H1 (cell line): ENCODE data around the gene SOX2. TPM values are rescaled to one million over a fixed set of nuclear protein-coding genes. Genes with fewer than 3 reads are reported as not detected.

Source experiments
- CTCF ChIA-PET: fragments of 300-600 bp; sonication (Branson Sonifier 250); formaldehyde crosslinking; loops from one replicate; lab custom pipeline; 2021; ENCODE audit not compliant: partially characterized antibody; lab: Charles Lee
- POLR2A ChIA-PET: fragments of 300-600 bp; sonication (Branson Sonifier 250); formaldehyde crosslinking; loops from one replicate; lab custom pipeline; 2021; ENCODE audit warnings: inconsistent platforms; ENCODE audit not compliant: partially characterized antibody; lab: Charles Lee
- DNase-seq, 2 experiments: peaks; one replicate each; pipeline versions ENCODE4 v3.0.0 to v3.0.0-alpha.2; 2010 to 2022; ENCODE audit warnings: low spot score in 2 of 2, low read depth in 1 of 2, mixed read lengths in 1 of 2
- FAIRE-seq: peaks from 2 replicates; lab custom pipeline; 2011; peaks lifted over from hg19 to GRCh38; lab: Jason Lieb, UNC
- H2AFZ ChIP-seq: 2 replicates; pipeline ENCODE4 v1.8.1; 2012; ENCODE audit warnings: low read length, inconsistent platforms
- H2AK5ac ChIP-seq: 2 replicates; pipeline ENCODE4 v1.6.1; 2013; ENCODE audit warnings: low read depth, low read length
- H2BK120ac ChIP-seq: replicated peaks from 2 replicates; pipeline ENCODE3; 2013; ENCODE audit warnings: low read depth, low read length, inconsistent platforms
- H2BK12ac ChIP-seq: 2 replicates; pipeline ENCODE4 v1.6.1; 2013; ENCODE audit warnings: low read depth, low read length
- H2BK15ac ChIP-seq: 2 replicates; pipeline ENCODE4 v1.6.1; 2013; ENCODE audit warnings: low read length
- H2BK20ac ChIP-seq: 2 replicates; pipeline ENCODE4 v1.6.1; 2013; ENCODE audit warnings: low read length
- H2BK5ac ChIP-seq: 2 replicates; pipeline ENCODE4 v1.6.1; 2013; ENCODE audit warnings: low read depth, low read length
- H3K14ac ChIP-seq: 2 replicates; pipeline ENCODE4 v1.6.1; 2013; ENCODE audit warnings: inconsistent platforms; ENCODE audit not compliant: insufficient read length
- H3K18ac ChIP-seq: 2 replicates; pipeline ENCODE4 v1.6.1; 2013; ENCODE audit warnings: low read length; ENCODE audit errors: extremely low read depth
- H3K23ac ChIP-seq: 2 replicates; pipeline ENCODE4 v1.6.1; 2013; ENCODE audit warnings: inconsistent platforms; ENCODE audit not compliant: insufficient read length
- H3K23me2 ChIP-seq: 2 replicates; pipeline ENCODE4 v1.6.1; 2013; ENCODE audit warnings: low read depth, low read length
- H3K27ac ChIP-seq: 2 replicates; pipeline ENCODE4 v1.6.1; 2011; ENCODE audit warnings: low read depth, low read length, inconsistent platforms
- H3K27me3 ChIP-seq, 4 experiments: replicated peaks in 1 of 4; 1 replicate in 1 of 4; 2 replicates in 3 of 4; pipeline versions ENCODE4 v1.6.1 to v1.8.1; 2011 to 2013; ENCODE audit warnings: low read length in 3 of 4, mild to moderate bottlenecking in 3 of 4, inconsistent platforms in 2 of 4, mixed read lengths in 2 of 4, moderate library complexity in 1 of 4; ENCODE audit not compliant: control insufficient read depth in 3 of 4, insufficient read depth in 3 of 4; ENCODE audit errors: extremely low read depth in 1 of 4
- H3K36me3 ChIP-seq, 4 experiments: 2 replicates each; pipeline versions ENCODE4 v1.6.1 to v1.8.1; 2011 to 2013; ENCODE audit warnings: mild to moderate bottlenecking in 4 of 4, low read length in 3 of 4, moderate library complexity in 2 of 4, control low read depth in 1 of 4, inconsistent platforms in 1 of 4; ENCODE audit not compliant: insufficient read depth in 4 of 4, control insufficient read depth in 2 of 4
- H3K4ac ChIP-seq: replicated peaks from 2 replicates; pipeline ENCODE3; 2013; ENCODE audit warnings: low read length, low read depth, mixed read lengths, inconsistent platforms; ENCODE audit not compliant: insufficient read length
- H3K4me1 ChIP-seq, 4 experiments: replicated peaks in 1 of 4; 1 replicate in 1 of 4; 2 replicates in 3 of 4; pipeline versions ENCODE4 v1.6.1 to v1.8.1; 2011 to 2013; ENCODE audit warnings: low read length in 3 of 4, inconsistent platforms in 2 of 4, mixed read lengths in 1 of 4; ENCODE audit not compliant: insufficient read depth in 4 of 4, control insufficient read depth in 3 of 4
- H3K4me2 ChIP-seq, 2 experiments: 2 replicates each; pipeline versions ENCODE4 v1.6.1 to v1.8.1; 2011 to 2013; ENCODE audit warnings: low read depth in 2 of 2, low read length in 2 of 2, control low read depth in 1 of 2, inconsistent platforms in 1 of 2, mild to moderate bottlenecking in 1 of 2; ENCODE audit not compliant: insufficient read depth in 1 of 2
- H3K4me3 ChIP-seq, 4 experiments: fragments of 200-600, 300-600 bp in 1 of 4; sonication (generic), shearing (Covaris generic), sonication (Bioruptor Twin) in 1 of 4; 2 replicates each; pipeline versions ENCODE4 v1.5.1 to v1.8.1; 2011 to 2016; ENCODE audit warnings: low read length in 4 of 4, low read depth in 3 of 4, control low read depth in 2 of 4, inconsistent platforms in 2 of 4, mild to moderate bottlenecking in 2 of 4, mixed read lengths in 1 of 4, moderate library complexity in 1 of 4; ENCODE audit not compliant: insufficient read depth in 2 of 4; ENCODE audit errors: extremely low read depth in 1 of 4
- H3K56ac ChIP-seq: replicated peaks from 2 replicates; pipeline ENCODE3; 2013; ENCODE audit warnings: low read depth, mild to moderate bottlenecking, mixed read lengths, low read length, inconsistent platforms; ENCODE audit not compliant: insufficient read length
- H3K79me1 ChIP-seq: 2 replicates; pipeline ENCODE4 v1.6.1; 2013; ENCODE audit warnings: low read depth, low read length, control low read depth
- H3K79me2 ChIP-seq, 2 experiments: 2 replicates each; pipeline versions ENCODE4 v1.6.1 to v1.8.1; 2012 to 2013; ENCODE audit warnings: low read length in 2 of 2, mild to moderate bottlenecking in 2 of 2, inconsistent platforms in 1 of 2; ENCODE audit not compliant: insufficient read depth in 2 of 2, control insufficient read depth in 1 of 2
- H3K9ac ChIP-seq, 4 experiments: replicated peaks in 1 of 4; 1 replicate in 1 of 4; 2 replicates in 3 of 4; pipeline versions ENCODE4 v1.6.1 to v1.8.1; 2011 to 2013; ENCODE audit warnings: low read depth in 3 of 4, low read length in 3 of 4, control low read depth in 2 of 4, mild to moderate bottlenecking in 2 of 4, moderate library complexity in 2 of 4, inconsistent platforms in 1 of 4; ENCODE audit errors: extremely low read depth in 1 of 4
- H3K9me3 ChIP-seq, 2 experiments: 2 replicates each; pipeline versions ENCODE4 v1.6.1 to v1.8.1; 2012 to 2013; ENCODE audit warnings: mild to moderate bottlenecking in 2 of 2, moderate library complexity in 2 of 2, control low read depth in 1 of 2, inconsistent platforms in 1 of 2, low read depth in 1 of 2, low read length in 1 of 2, mixed read lengths in 1 of 2; ENCODE audit not compliant: insufficient read depth in 2 of 2
- H4K20me1 ChIP-seq, 2 experiments: replicated peaks in 1 of 2; 2 replicates each; pipeline versions ENCODE3 to v1.8.1; 2011 to 2013; ENCODE audit warnings: inconsistent platforms in 2 of 2, low read length in 2 of 2, mild to moderate bottlenecking in 1 of 2; ENCODE audit not compliant: insufficient read depth in 2 of 2, control insufficient read depth in 1 of 2
- H4K5ac ChIP-seq: 2 replicates; pipeline ENCODE4 v1.6.1; 2013; ENCODE audit warnings: low read length, low read depth, mixed read lengths, inconsistent platforms; ENCODE audit not compliant: insufficient read length
- H4K8ac ChIP-seq: 2 replicates; pipeline ENCODE4 v1.8.0; 2013; ENCODE audit warnings: mild to moderate bottlenecking, moderate library complexity, low read length, inconsistent platforms; ENCODE audit not compliant: insufficient read depth; ENCODE audit errors: extremely low read depth
- H4K91ac ChIP-seq: replicated peaks from 2 replicates; pipeline ENCODE3; 2013; ENCODE audit warnings: low read length, mixed read lengths, inconsistent platforms; ENCODE audit not compliant: insufficient read length
- BACH1 ChIP-seq: IDR thresholded peaks from 2 replicates; pipeline ENCODE4 v1.6.1; 2012; ENCODE audit warnings: low read length, improper control_type of control experiment
- CBX8 ChIP-seq: fragments of 300-800, 300-1000 bp; sonication (generic); IDR thresholded peaks from 2 replicates; pipeline ENCODE4 v1.7.1; 2016; ENCODE audit warnings: low read depth, low read length, borderline replicate concordance
- CREB1 ChIP-seq: IDR thresholded peaks from 2 replicates; pipeline ENCODE4 v1.6.1; 2012; ENCODE audit warnings: inconsistent platforms
- EP300 ChIP-seq, 2 experiments: IDR thresholded peaks; 1 replicate in 1 of 2; 2 replicates in 1 of 2; pipeline ENCODE4 v1.6.1; 2011 to 2012; ENCODE audit warnings: low read depth in 2 of 2, low read length in 2 of 2, mild to moderate bottlenecking in 2 of 2, borderline replicate concordance in 1 of 2, inconsistent platforms in 1 of 2, moderate library complexity in 1 of 2
- GTF2F1 ChIP-seq: IDR thresholded peaks from 2 replicates; pipeline ENCODE4 v1.6.1; 2012; ENCODE audit warnings: low read depth, low read length, improper control_type of control experiment, borderline replicate concordance
- MAX ChIP-seq: IDR thresholded peaks from 2 replicates; pipeline ENCODE4 v1.6.1; 2012; ENCODE audit warnings: inconsistent platforms
- POLR2A ChIP-seq, 2 experiments: IDR thresholded peaks; 1 replicate in 1 of 2; 2 replicates in 1 of 2; pipeline ENCODE4 v1.6.1; 2011; ENCODE audit warnings: low read depth in 2 of 2, low read length in 2 of 2, mild to moderate bottlenecking in 2 of 2; ENCODE audit errors: control extremely low read depth in 1 of 2
- RFX5 ChIP-seq: IDR thresholded peaks from 2 replicates; pipeline ENCODE4 v1.6.1; 2011; ENCODE audit warnings: low read depth, low read length, improper control_type of control experiment, borderline replicate concordance
- SAP30 ChIP-seq: fragments of 300-600 bp; sonication (generic); IDR thresholded peaks from 2 replicates; pipeline ENCODE4 v1.7.1; 2012; ENCODE audit warnings: low read length, moderate library complexity, mild to moderate bottlenecking, inconsistent platforms; ENCODE audit not compliant: insufficient read depth, insufficient replicate concordance
- SP1 ChIP-seq: IDR thresholded peaks from 2 replicates; pipeline ENCODE4 v1.6.1; 2011; ENCODE audit warnings: low read depth, low read length
- TAF1 ChIP-seq: IDR thresholded peaks from 2 replicates; pipeline ENCODE4 v1.6.1; 2011; ENCODE audit warnings: mild to moderate bottlenecking, low read depth, low read length
- TAF7 ChIP-seq: optimal IDR thresholded peaks from 2 replicates; pipeline ENCODE3; 2011; ENCODE audit warnings: low read depth, mild to moderate bottlenecking, inconsistent platforms, low read length, moderate library complexity, borderline replicate concordance
- ZNF274 ChIP-seq: IDR thresholded peaks from 2 replicates; pipeline ENCODE4 v1.7.0; 2012; ENCODE audit warnings: low read length, borderline replicate concordance; ENCODE audit errors: extremely low read depth
- WGBS, 2 experiments: shearing (Covaris generic) in 1 of 2; methylation state at CpG; one replicate each; pipeline versions ENCODE4 v1.1.6 to v1.1.7; 2013 to 2015; ENCODE audit warnings: low lambda C conversion rate in 2 of 2, mixed read lengths in 2 of 2, inconsistent platforms in 1 of 2, low coverage in 1 of 2, missing lambda C conversion rate in 1 of 2; ENCODE audit not compliant: insufficient replicate concordance in 2 of 2, insufficient coverage in 1 of 2, insufficient read length in 1 of 2; ENCODE audit errors: extremely low coverage in 1 of 2, missing lambda C conversion rate in 1 of 2; 5-methylcytosine and 5-hydroxymethylcytosine counted together
- polyA plus RNA-seq, 7 experiments: library from polyadenylated mRNA; depleted of rRNA in 3 of 7; stranded (reverse) in 5 of 7; unstranded in 2 of 7; fragments of >200 nt in 5 of 7; fragments of 200-250 nt in 2 of 7; gene quantifications; 1 replicate in 5 of 7; 2 replicates in 1 of 7; 4 replicates in 1 of 7; pipeline versions ENCODE4 v1.2.1 to v1.2.3, GENCODE V29; 2011 to 2013; ENCODE audit warnings: missing spikeins in 2 of 7, mixed read lengths in 2 of 7
- total RNA-seq: library from RNA; stranded (reverse); fragmentation: NEBNext Ultra II Directional; extraction: Animal tissue kit (Norgen Biotek cat#: 25700); gene quantifications from 2 replicates; pipeline ENCODE4 v1.2.1, GENCODE V29; 2021

Gene SOX2
- total and polyA plus RNA-seq, 2 of the 8 experiments (the other 6 are each of a cell fraction or from before 2014, with no cell fraction given), result 149 to 247 TPM

- H2AFZ ChIP-seq, result no peak overlapping the region
- no peak overlapping the region for H3K4me2 ChIP-seq
- no peak overlapping the region for H2BK120ac ChIP-seq
- no peaks in the 10 kb centered on the region for H3K79me2 ChIP-seq
- no peak overlapping the region for H2BK5ac ChIP-seq
- no peak overlapping the region for H2BK20ac ChIP-seq
- no peak overlapping the region for H3K23ac ChIP-seq
- no peak overlapping the region for H3K4me3 ChIP-seq
- peaks cover 0 to 3% of the 10 kb centered on the region in 2 experiments; a peak in 1 of 4 replicates for H3K9me3 ChIP-seq
- WGBS, 2 experiments, result 81% methylated on average over 1 of the region's 1 CpG; no CpG with 5 or more reads in 1 of the 2 experiments
- POLR2A ChIA-PET, result no interaction called here
- H2BK15ac ChIP-seq, result no peak overlapping the region
- H3K79me1 ChIP-seq, result no peaks in the 10 kb centered on the region
- no peak overlapping the region for H3K18ac ChIP-seq
- no peak overlapping the region for H2BK12ac ChIP-seq
- CTCF ChIA-PET, result interaction anchor here (0.6 to 1.4 kb wide), 2 partner anchors 18 to 299 kb away, joined by 3 to 4 read pairs; no protein-coding TSS in a partner anchor
- no peaks in the 10 kb centered on the region for H4K20me1 ChIP-seq
- no peak overlapping the region for H2AK5ac ChIP-seq
- no peak overlapping the region for H3K56ac ChIP-seq
- H4K91ac ChIP-seq, result no peak overlapping the region
- no peaks in the 10 kb centered on the region; the same call in 1 of the 2 replicates for H3K23me2 ChIP-seq
- H3K4ac ChIP-seq, result no peak overlapping the region
- H3K27me3 ChIP-seq, result no peaks in the 10 kb centered on the region
- no peak overlapping the region for H3K14ac ChIP-seq
- H3K9ac ChIP-seq, result no peak overlapping the region
- FAIRE-seq, result no peak
- no peak overlapping the region for H4K5ac ChIP-seq
- no peaks in the 10 kb centered on the region for H3K36me3 ChIP-seq
- no peak overlapping the region for H4K8ac ChIP-seq
- no peak for TF ChIP-seq CBX8
- TF ChIP-seq GTF2F1, result no peak
- TF ChIP-seq EP300 (IDR thresholded peaks at IDR 0.05; ENCODE audit: borderline replicate concordance in 1 of 2, low read depth in 2 of 2, low read length in 2 of 2), result no peak
- no peak for TF ChIP-seq SP1
- TF ChIP-seq MAX, result no peak
- no peak for TF ChIP-seq TAF7
- no peak for TF ChIP-seq SAP30
- TF ChIP-seq BACH1, result no peak
- TF ChIP-seq POLR2A (IDR thresholded peaks at IDR 0.05; ENCODE audit: control extremely low read depth in 1 of 2, low read depth in 2 of 2, low read length in 2 of 2), result no peak
- TF ChIP-seq ZNF274, result no peak
- TF ChIP-seq CREB1, result no peak
- no peak for TF ChIP-seq TAF1
- no peak for TF ChIP-seq RFX5
- TF ChIP-seq, all 59 proteins: peak for 0
- Histone ChIP-seq H3K4me1 (peaks cover 0 to 8% (median 6%) of the 10 kb centered on the region in 4 experiments; a peak in 2 of 7 replicates), H3K27ac (no peak overlapping the region)
- DNase-seq, result no peak
These were observed 28.2 kb upstream of the SOX2 start for GRCh38 chr3:181683563-181683962.
